ENCODE measurements around the gene PCIF1. TPM values are rescaled to one million over a fixed set of nuclear protein-coding genes. Genes with fewer than 3 reads are reported as not detected.
"Not testable (repeated sequence)": the region's sequence is repeated elsewhere in the genome, so short reads cannot be mapped to it uniquely, and the experiment has no call there.

PCIF1 gene
- total RNA-seq, 1 donor from 2014 or later: 13.0 TPM

DNA sequence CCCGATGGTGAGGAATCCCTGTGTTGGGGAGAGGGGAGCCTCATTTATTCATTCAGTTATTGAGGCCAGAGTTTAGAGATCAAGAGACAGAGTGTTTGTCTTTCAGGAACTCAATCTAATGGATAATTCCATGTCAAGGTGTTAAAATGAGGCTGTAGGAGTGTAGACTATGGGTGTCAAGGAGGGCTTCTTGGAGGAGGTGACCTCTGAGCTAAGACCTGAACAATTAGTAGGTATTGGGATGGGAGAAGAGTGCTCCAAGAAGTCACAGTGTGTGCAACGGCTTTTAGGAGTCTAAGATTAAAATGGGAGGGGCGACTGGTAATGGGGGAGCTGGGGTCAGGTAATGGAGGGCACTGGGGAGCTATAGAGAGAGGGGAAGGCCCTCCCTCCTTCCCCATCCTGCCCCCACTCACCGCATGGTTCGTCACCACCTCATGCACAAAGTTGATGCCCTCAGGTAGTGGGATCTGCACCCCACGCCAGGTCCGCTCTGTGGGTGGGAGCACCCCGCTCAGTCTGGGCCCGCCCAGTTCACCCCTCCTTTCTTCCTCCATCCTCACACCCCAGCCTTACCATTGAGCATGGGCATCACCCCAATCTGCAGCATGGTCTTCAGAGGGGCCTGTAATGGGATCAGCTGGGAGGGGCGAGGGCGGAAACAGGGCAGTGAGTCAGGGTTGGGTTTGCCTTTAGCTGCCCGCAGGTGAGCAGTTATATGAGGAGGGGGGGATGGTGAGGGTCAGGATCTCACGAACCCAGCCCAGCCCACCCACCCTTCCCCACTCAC is 35.2 kb upstream of the PCIF1 start:
- Mint-ChIP-seq H3K4me3 (ENCODE audit: unreplicated experiment) (no peak overlapping the region), H3K36me3 (ENCODE audit: low read depth, unreplicated experiment) (peaks cover 22% of the 10 kb centered on the region), H3K9me3 (ENCODE audit: unreplicated experiment) (no peaks in the 10 kb centered on the region), H3K27me3 (ENCODE audit: low read depth, unreplicated experiment) (no peaks in the 10 kb centered on the region), H3K4me1 (ENCODE audit: low read depth, unreplicated experiment) (no peaks in the 10 kb centered on the region), H3K27ac (ENCODE audit: unreplicated experiment) (no peak overlapping the region)
- Histone ChIP-seq H2AFZ (ENCODE audit: low read depth, low read length) (no peak overlapping the region), H3K4me2 (ENCODE audit: low read length) (no peak overlapping the region), H3K4me3 (ENCODE audit: insufficient read depth, low read depth, low read length) (no peak overlapping the region), H3K27ac (ENCODE audit: low read depth, low read length) (no peak overlapping the region), H3K9ac (ENCODE audit: low read length) (no peak overlapping the region), H4K20me1 (ENCODE audit: insufficient read depth, low read length) (peaks cover 5% of the 10 kb centered on the region), H3K4me1 (ENCODE audit: insufficient read depth, low read length) (no peaks in the 10 kb centered on the region), H3K9me3 (ENCODE audit: insufficient read depth, low read depth, low read length) (no peaks in the 10 kb centered on the region), H3K36me3 (ENCODE audit: insufficient read depth, low read length) (peaks cover 10% of the 10 kb centered on the region), H3K79me2 (ENCODE audit: insufficient read depth, low read length) (no peaks in the 10 kb centered on the region), H3K27me3 (ENCODE audit: insufficient read depth, low read length) (no peaks in the 10 kb centered on the region)
- DNase-seq (ENCODE audit: low read depth): no peak
- TF ChIP-seq, protein P1, sequence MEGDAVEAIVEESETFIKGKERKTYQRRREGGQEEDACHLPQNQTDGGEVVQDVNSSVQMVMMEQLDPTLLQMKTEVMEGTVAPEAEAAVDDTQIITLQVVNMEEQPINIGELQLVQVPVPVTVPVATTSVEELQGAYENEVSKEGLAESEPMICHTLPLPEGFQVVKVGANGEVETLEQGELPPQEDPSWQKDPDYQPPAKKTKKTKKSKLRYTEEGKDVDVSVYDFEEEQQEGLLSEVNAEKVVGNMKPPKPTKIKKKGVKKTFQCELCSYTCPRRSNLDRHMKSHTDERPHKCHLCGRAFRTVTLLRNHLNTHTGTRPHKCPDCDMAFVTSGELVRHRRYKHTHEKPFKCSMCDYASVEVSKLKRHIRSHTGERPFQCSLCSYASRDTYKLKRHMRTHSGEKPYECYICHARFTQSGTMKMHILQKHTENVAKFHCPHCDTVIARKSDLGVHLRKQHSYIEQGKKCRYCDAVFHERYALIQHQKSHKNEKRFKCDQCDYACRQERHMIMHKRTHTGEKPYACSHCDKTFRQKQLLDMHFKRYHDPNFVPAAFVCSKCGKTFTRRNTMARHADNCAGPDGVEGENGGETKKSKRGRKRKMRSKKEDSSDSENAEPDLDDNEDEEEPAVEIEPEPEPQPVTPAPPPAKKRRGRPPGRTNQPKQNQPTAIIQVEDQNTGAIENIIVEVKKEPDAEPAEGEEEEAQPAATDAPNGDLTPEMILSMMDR (IDR thresholded peaks at IDR 0.05; ENCODE audit: insufficient read depth, low read depth, low read length): no peak
- TF ChIP-seq EZH2 (IDR thresholded peaks at IDR 0.05; ENCODE audit: insufficient read depth, low read length): no peak
- FAIRE-seq: no peak

DNA sequence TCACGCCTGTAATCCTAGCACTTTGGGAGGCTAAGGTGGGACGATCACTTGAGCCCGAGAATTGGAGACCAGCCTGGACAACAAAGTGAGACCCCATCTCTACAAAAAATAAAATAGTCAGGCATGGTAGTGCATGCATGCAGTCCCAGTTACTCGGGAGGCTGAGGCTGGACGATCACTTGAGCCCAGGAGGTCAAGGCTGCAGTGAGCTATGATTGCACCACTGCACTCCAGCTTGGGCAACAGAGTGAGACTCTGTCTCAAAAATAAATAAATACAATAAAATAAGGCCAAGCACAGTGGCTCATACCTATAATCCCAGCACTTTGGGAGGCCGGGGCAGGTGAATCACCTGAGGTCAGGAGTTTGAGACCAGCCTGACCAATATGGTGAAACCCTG is 33.2 kb upstream of the PCIF1 start:
- H3K27ac Mint-ChIP-seq (ENCODE audit: unreplicated experiment); H3K9ac ChIP-seq (ENCODE audit: low read length); DNase-seq (ENCODE audit: low read depth); FAIRE-seq; H3K27me3 ChIP-seq (ENCODE audit: insufficient read depth, low read length); H3K4me3 ChIP-seq (ENCODE audit: insufficient read depth, low read depth, low read length); H3K4me1 Mint-ChIP-seq (ENCODE audit: low read depth, unreplicated experiment); H3K79me2 ChIP-seq (ENCODE audit: insufficient read depth, low read length); H3K4me3 Mint-ChIP-seq (ENCODE audit: unreplicated experiment); H3K4me2 ChIP-seq (ENCODE audit: low read length); H3K9me3 ChIP-seq (ENCODE audit: insufficient read depth, low read depth, low read length); H3K27me3 Mint-ChIP-seq (ENCODE audit: low read depth, unreplicated experiment); H4K20me1 ChIP-seq (ENCODE audit: insufficient read depth, low read length); H3K36me3 ChIP-seq (ENCODE audit: insufficient read depth, low read length); H3K27ac ChIP-seq (ENCODE audit: low read depth, low read length); H3K9me3 Mint-ChIP-seq (ENCODE audit: unreplicated experiment); H2AFZ ChIP-seq (ENCODE audit: low read depth, low read length): not testable (repeated sequence)
- H3K4me1 ChIP-seq (ENCODE audit: insufficient read depth, low read length): peaks cover 12% of the 10 kb centered on the region
- peaks cover 31% of the 10 kb centered on the region for H3K36me3 Mint-ChIP-seq (ENCODE audit: low read depth, unreplicated experiment)

DNA sequence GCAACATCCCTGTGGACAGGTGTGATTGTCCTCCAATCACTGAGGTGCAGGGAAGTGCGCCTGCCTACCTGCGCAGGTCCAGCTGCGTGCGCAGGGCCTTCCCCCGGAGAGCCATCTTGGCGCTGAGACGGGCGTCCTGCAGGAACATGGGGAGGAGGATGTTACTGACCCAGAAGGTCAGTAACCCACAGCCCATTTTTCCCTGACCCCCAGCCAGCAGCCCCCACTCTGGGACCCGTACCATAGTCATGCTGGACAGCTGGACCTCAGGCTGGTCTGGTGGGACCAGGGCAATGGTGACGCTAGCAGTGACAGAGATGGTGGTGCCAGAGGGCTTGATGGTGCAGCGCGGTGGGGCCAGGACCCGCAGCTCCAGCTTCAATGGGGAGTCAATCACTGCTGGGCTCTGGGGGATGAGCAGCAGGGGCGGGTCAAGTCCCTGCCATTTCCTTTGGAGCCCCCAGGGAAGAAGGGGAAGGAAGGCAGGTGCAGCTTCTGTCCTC is 32.2 kb upstream of the PCIF1 start:
- peaks cover 8% of the 10 kb centered on the region for H4K20me1 ChIP-seq (ENCODE audit: insufficient read depth, low read length)
- H3K4me3 ChIP-seq (ENCODE audit: insufficient read depth, low read depth, low read length): no peak overlapping the region
- H3K9me3 ChIP-seq (ENCODE audit: insufficient read depth, low read depth, low read length): no peaks in the 10 kb centered on the region
- peaks cover 3% of the 10 kb centered on the region for H3K4me1 Mint-ChIP-seq (ENCODE audit: low read depth, unreplicated experiment)
- no peak for DNase-seq (ENCODE audit: low read depth)
- H2AFZ ChIP-seq (ENCODE audit: low read depth, low read length): no peak overlapping the region
- H3K9ac ChIP-seq (ENCODE audit: low read length): no peak overlapping the region
- FAIRE-seq: no peak
- H3K4me2 ChIP-seq (ENCODE audit: low read length): no peak overlapping the region
- no peaks in the 10 kb centered on the region for H3K27me3 Mint-ChIP-seq (ENCODE audit: low read depth, unreplicated experiment)
- no peak overlapping the region for H3K27ac Mint-ChIP-seq (ENCODE audit: unreplicated experiment)
- H3K27ac ChIP-seq (ENCODE audit: low read depth, low read length): no peak overlapping the region
- H3K4me1 ChIP-seq (ENCODE audit: insufficient read depth, low read length): peaks cover 13% of the 10 kb centered on the region
- H3K9me3 Mint-ChIP-seq (ENCODE audit: unreplicated experiment): peaks cover 1% of the 10 kb centered on the region
- peaks cover 27% of the 10 kb centered on the region for H3K36me3 Mint-ChIP-seq (ENCODE audit: low read depth, unreplicated experiment)
- no peaks in the 10 kb centered on the region for H3K27me3 ChIP-seq (ENCODE audit: insufficient read depth, low read length)
- peaks cover 9% of the 10 kb centered on the region for H3K36me3 ChIP-seq (ENCODE audit: insufficient read depth, low read length)
- no peaks in the 10 kb centered on the region for H3K79me2 ChIP-seq (ENCODE audit: insufficient read depth, low read length)
- no peak overlapping the region for H3K4me3 Mint-ChIP-seq (ENCODE audit: unreplicated experiment)
- TF ChIP-seq, protein P1 (IDR thresholded peaks at IDR 0.05; ENCODE audit: insufficient read depth, low read depth, low read length): no peak

Data from astrocyte (in vitro differentiated cells and primary cell).